Forelimb muscle (tissue), 1 donor: ENCODE results near the gene EAF1. TPM values are rescaled to one million over a fixed set of nuclear protein-coding genes. Genes with fewer than 3 reads are reported as not detected.
"Not testable (repeated sequence)": the region's sequence is repeated elsewhere in the genome, so short reads cannot be mapped to it uniquely, and the experiment has no call there.

Experiments used
- DNase-seq: peaks from one replicate; pipeline ENCODE4 v3.0.0-alpha.2; 2013; ENCODE audit warnings: low read depth
- polyA plus RNA-seq: library from polyadenylated mRNA; unstranded; fragments of 120-200 nt; gene quantifications from one replicate; pipeline ENCODE4 v1.2.1, GENCODE V29; 2013; ENCODE audit not compliant: insufficient read length

The EAF1 gene
- polyA plus RNA-seq, 1 donor, result 11.3 TPM

- no peak for DNase-seq
These were observed 24.8 kb downstream of the EAF1 start for GRCh38 chr3:15452156-15452555.

- no peak for DNase-seq
These were observed 25.6 kb downstream of the EAF1 start for GRCh38 chr3:15452961-15453360.

GRCh38 chr3:15453501-15453900 is 26.1 kb downstream of the EAF1 start:
- no peak for DNase-seq

GRCh38 chr3:15453991-15454625 is 26.7 kb downstream of the EAF1 start:
- DNase-seq, result no peak

GRCh38 chr3:15454965-15455364 is 27.6 kb downstream of the EAF1 start:
- DNase-seq, result no peak

- no peak for DNase-seq
These were observed 28.4 kb downstream of the EAF1 start for GRCh38 chr3:15455756-15456155.

GRCh38 chr3:15456321-15456720 is 28.9 kb downstream of the EAF1 start:
- DNase-seq, result no peak

- not testable (repeated sequence) for DNase-seq
These were observed 29.5 kb downstream of the EAF1 start for GRCh38 chr3:15456915-15457314.

GRCh38 chr3:15458212-15458780 is 30.9 kb downstream of the EAF1 start:
- no peak for DNase-seq

GRCh38 chr3:15460891-15461531 is 33.6 kb downstream of the EAF1 start:
- DNase-seq, result no peak

- no peak for DNase-seq
These were observed 35.1 kb downstream of the EAF1 start for GRCh38 chr3:15462451-15462850.

- no peak for DNase-seq
These were observed 38.6 kb downstream of the EAF1 start for GRCh38 chr3:15465876-15466585.

GRCh38 chr3:15467227-15468181 is 40.1 kb downstream of the EAF1 start:
- no peak for DNase-seq

GRCh38 chr3:15470261-15470660 is 42.9 kb downstream of the EAF1 start:
- no peak for DNase-seq

- no peak for DNase-seq
These were observed 43.5 kb downstream of the EAF1 start for GRCh38 chr3:15470849-15471248.

- no peak for DNase-seq
These were observed 44.5 kb downstream of the EAF1 start for GRCh38 chr3:15471861-15472260.

- no peak for DNase-seq
These were observed 47.8 kb downstream of the EAF1 start for GRCh38 chr3:15475161-15475560.

GRCh38 chr3:15476378-15476777 is 49.0 kb downstream of the EAF1 start:
- DNase-seq, result peak; percentile 25

- no peak for DNase-seq
These were observed 50.7 kb downstream of the EAF1 start for GRCh38 chr3:15477951-15478639.

- no peak for DNase-seq
These were observed 51.2 kb downstream of the EAF1 start for GRCh38 chr3:15478640-15478979.
